HepG2 (cell line): Measurements from ENCODE around the gene RBM19. TPM values are rescaled to one million over a fixed set of nuclear protein-coding genes. Genes with fewer than 3 reads are reported as not detected.

Experiments
- ATAC-seq: fragments of 200-7000 bp; cut with Tn5 transposase; 3 replicates; pipeline ENCODE4 v1.9.1; 2020; ENCODE audit warnings: mild to moderate bottlenecking, moderate library complexity
- BruUV-seq: library from RNA; stranded (reverse); fragments of 400-500 nt; replicated peaks from 2 replicates; lab custom pipeline; 2021; lab: Mats Ljungman, UMichigan
- CTCF ChIA-PET: fragments of 300-600 bp; formaldehyde crosslinking; extraction: SDS; loops from one replicate; lab custom pipeline; 2021; ENCODE audit warnings: low total read pairs, inconsistent platforms, low intra/inter-chr PET ratio; lab: Yijun Ruan, JAX
- POLR2A ChIA-PET: fragments of 350-600 bp; sonication (Branson Sonifier 250); formaldehyde crosslinking; loops from one replicate; lab custom pipeline; 2020; ENCODE audit warnings: antibody characterized with exemption, inconsistent platforms; lab: Yijun Ruan, JAX
- DNase-seq: peaks from one replicate; pipeline ENCODE4 v3.0.0-alpha.2; 2015; ENCODE audit warnings: low spot score
- FAIRE-seq: peaks from 3 replicates; lab custom pipeline; 2011; peaks lifted over from hg19 to GRCh38; lab: Jason Lieb, UNC
- H2AFZ ChIP-seq: one replicate; pipeline ENCODE4 v1.6.1; 2011; ENCODE audit warnings: low read length, inconsistent platforms
- H3K27ac ChIP-seq: fragments of 300-600 bp; 3 replicates; pipeline ENCODE4 v1.8.0; 2011; ENCODE audit warnings: mixed run types, mild to moderate bottlenecking, mixed read lengths, low read length, inconsistent platforms; ENCODE audit not compliant: insufficient read depth; ENCODE audit errors: extremely low read length
- H3K27me3 ChIP-seq, 2 experiments: fragments of 200-600 bp in 1 of 2; 2 replicates in 1 of 2; 3 replicates in 1 of 2; pipeline versions ENCODE4 v1.6.0 to v1.8.0; 2011; ENCODE audit warnings: low read length in 2 of 2, mild to moderate bottlenecking in 2 of 2, moderate library complexity in 2 of 2, inconsistent platforms in 1 of 2; ENCODE audit not compliant: insufficient read depth in 2 of 2, control insufficient read depth in 1 of 2
- H3K36me3 ChIP-seq, 2 experiments: fragments of 200-600 bp in 1 of 2; replicated peaks in 1 of 2; 2 replicates in 1 of 2; 3 replicates in 1 of 2; pipeline versions ENCODE4 v1.5.1 to v1.8.0; 2011; ENCODE audit warnings: low read length in 2 of 2, inconsistent platforms in 1 of 2; ENCODE audit not compliant: insufficient read depth in 2 of 2, control insufficient read depth in 1 of 2
- H3K4me1 ChIP-seq: 2 replicates; pipeline ENCODE4 v1.5.1; 2012; ENCODE audit warnings: low read length, inconsistent platforms; ENCODE audit not compliant: insufficient read depth
- H3K4me2 ChIP-seq: 2 replicates; pipeline ENCODE4 v1.6.0; 2011; ENCODE audit warnings: low read depth, low read length, inconsistent platforms
- H3K4me3 ChIP-seq, 3 experiments: fragments of 200-600 bp in 1 of 3; sonication (generic), shearing (Covaris generic) in 1 of 3; replicated peaks in 1 of 3; 2 replicates each; pipeline ENCODE4 v1.5.1; 2011 to 2016; ENCODE audit warnings: low read length in 3 of 3, inconsistent platforms in 2 of 3, low read depth in 2 of 3, mild to moderate bottlenecking in 2 of 3, control low read depth in 1 of 3, mixed read lengths in 1 of 3; ENCODE audit not compliant: insufficient read depth in 1 of 3
- H3K79me2 ChIP-seq: one replicate; pipeline ENCODE4 v1.6.1; 2011; ENCODE audit warnings: low read length, inconsistent platforms; ENCODE audit not compliant: insufficient read depth
- H3K9ac ChIP-seq: 2 replicates; pipeline ENCODE4 v1.6.0; 2011; ENCODE audit warnings: mild to moderate bottlenecking, low read depth, low read length, inconsistent platforms; ENCODE audit not compliant: insufficient read depth
- H3K9me3 ChIP-seq: 2 replicates; pipeline ENCODE4 v1.5.1; 2012; ENCODE audit warnings: mild to moderate bottlenecking, low read length
- H4K20me1 ChIP-seq: 2 replicates; pipeline ENCODE4 v1.6.0; 2011; ENCODE audit warnings: inconsistent platforms, mild to moderate bottlenecking, low read length, moderate library complexity; ENCODE audit not compliant: insufficient read depth
- CSRNP1 ChIP-seq: sonication (generic); formaldehyde crosslinking; IDR thresholded peaks from 2 replicates; pipeline ENCODE4 v1.8.1; 2023; ENCODE audit warnings: mild to moderate bottlenecking, missing genetic modification reagents
- HNRNPL ChIP-seq: fragments of 200-400 bp; formaldehyde crosslinking; IDR thresholded peaks from 2 replicates; pipeline ENCODE4 v1.6.1; 2017; ENCODE audit warnings: mild to moderate bottlenecking, low read depth, low read length
- KMT2B ChIP-seq: IDR thresholded peaks from 2 replicates; pipeline ENCODE4 v1.6.1; 2016; ENCODE audit warnings: missing genetic modification reagents, missing compliant biosample characterization
- MED13 ChIP-seq: sonication (generic); formaldehyde crosslinking; IDR thresholded peaks from 2 replicates; pipeline ENCODE4 v1.5.0; 2020; ENCODE audit warnings: missing genetic modification reagents
- MIER2 ChIP-seq: IDR thresholded peaks from 2 replicates; pipeline ENCODE4 v1.6.1; 2016; ENCODE audit warnings: missing biosample characterization, missing genetic modification reagents
- MIXL1 ChIP-seq: IDR thresholded peaks from 2 replicates; pipeline ENCODE4 v1.6.1; 2016
- RFX3 ChIP-seq: IDR thresholded peaks from 2 replicates; pipeline ENCODE4 v1.6.1; 2016; ENCODE audit warnings: missing biosample characterization, missing genetic modification reagents
- SALL1 ChIP-seq: sonication (generic); formaldehyde crosslinking; IDR thresholded peaks from 2 replicates; pipeline ENCODE4 v1.8.0; 2022; ENCODE audit warnings: mild to moderate bottlenecking, missing genetic modification reagents
- SP4 ChIP-seq: sonication (generic); formaldehyde crosslinking; IDR thresholded peaks from 2 replicates; pipeline ENCODE4 v1.8.1; 2023; ENCODE audit warnings: mild to moderate bottlenecking, missing genetic modification reagents
- ZBTB26 ChIP-seq: IDR thresholded peaks from 2 replicates; pipeline ENCODE4 v1.6.1; 2016; ENCODE audit warnings: missing compliant biosample characterization, missing genetic modification reagents, borderline replicate concordance
- ZMYM3 ChIP-seq: sonication (generic); formaldehyde crosslinking; IDR thresholded peaks from 2 replicates; pipeline ENCODE4 v1.5.1; 2020; ENCODE audit warnings: mild to moderate bottlenecking, missing genetic modification reagents
- ZNF331 ChIP-seq: sonication (generic); formaldehyde crosslinking; IDR thresholded peaks from 2 replicates; pipeline ENCODE4 v1.4.0; 2020; ENCODE audit warnings: missing genetic modification reagents
- ZNF431 ChIP-seq: sonication (generic); formaldehyde crosslinking; IDR thresholded peaks from 2 replicates; pipeline ENCODE4 v1.9.0; 2022; ENCODE audit warnings: missing genetic modification reagents, low read depth, mild to moderate bottlenecking, borderline replicate concordance
- ZNF503 ChIP-seq: sonication (generic); formaldehyde crosslinking; IDR thresholded peaks from 2 replicates; pipeline ENCODE4 v1.4.0; 2020; ENCODE audit warnings: missing genetic modification reagents
- ZNF567 ChIP-seq: sonication (generic); formaldehyde crosslinking; IDR thresholded peaks from 2 replicates; pipeline ENCODE4 v1.8.1; 2023; ENCODE audit warnings: mild to moderate bottlenecking, missing genetic modification reagents, borderline replicate concordance
- ZNF724P ChIP-seq: sonication (generic); formaldehyde crosslinking; IDR thresholded peaks from 2 replicates; pipeline ENCODE4 v1.8.0; 2022; ENCODE audit warnings: missing genetic modification reagents, borderline replicate concordance
- WGBS: methylation state at CpG from one replicate; pipeline ENCODE4 v1.1.6; 2017; ENCODE audit warnings: low lambda C conversion rate; 5-methylcytosine and 5-hydroxymethylcytosine counted together
- in situ Hi-C: cut with HindIII; loops from 2 replicates; pipeline ENCODE4 v1.10.0; 2017; ENCODE audit warnings: low pct_unique_long_range_greater_than_20kb; ENCODE audit not compliant: extremely low pct_ligation_motif_present
- intact Hi-C: fragments of 100-400 bp; cut with micrococcal nuclease; formaldehyde crosslinking; loops from one replicate; pipeline ENCODE4 v1.10.0; 2022; ENCODE audit not compliant: unreplicated experiment
- polyA plus RNA-seq, 8 experiments: library from polyadenylated mRNA; depleted of rRNA in 3 of 8; stranded (reverse) in 7 of 8; unstranded in 1 of 8; fragments of >200 nt; fragmentation: Illumina TruSeq in 4 of 8; extraction: Trizol in 4 of 8; gene quantifications; 2 replicates each; pipeline versions ENCODE4 v1.2.1 to v1.2.3, GENCODE V29; 2011 to 2016; ENCODE audit warnings: low read depth in 4 of 8, missing spikeins in 1 of 8, mixed read lengths in 1 of 8; ENCODE audit not compliant: insufficient read depth in 1 of 8
- total RNA-seq, 5 experiments: library from RNA; depleted of rRNA; stranded (reverse); fragments of >200 nt; fragmentation: Illumina TruSeq; extraction: Trizol; gene quantifications; 2 replicates each; pipeline ENCODE4 v1.2.3, GENCODE V29; 2016; ENCODE audit warnings: low read depth in 1 of 5

The RBM19 gene
- total and polyA plus RNA-seq, 2 of the 13 experiments (the other 11 are each of a cell fraction or from before 2014, with no cell fraction given) = 19.3 to 32.2 TPM

GRCh38 chr12:113772505-113773030 lies 193.6 kb downstream of the RBM19 start (continued):
- 0 out of 2 replicates have a peak, but pooled peaks have one; percentile 23 for TF ChIP-seq ZMYM3

- H3K4me3 ChIP-seq = no peak overlapping the region
- POLR2A ChIA-PET = interaction anchor here (1.2 to 3.5 kb wide), 2 partner anchors 11 to 38 kb away, joined by 7 to 14 read pairs; no protein-coding TSS in a partner anchor
- H2AFZ ChIP-seq = no peak overlapping the region
- no peaks in the 10 kb centered on the region for H4K20me1 ChIP-seq
- no peaks in the 10 kb centered on the region for H3K79me2 ChIP-seq
- H3K27me3 ChIP-seq = no peaks in the 10 kb centered on the region
- H3K9ac ChIP-seq = peak overlapping the region; percentile 52
- in situ Hi-C loops = no loop called here
- H3K9me3 ChIP-seq = no peaks in the 10 kb centered on the region
- H3K4me2 ChIP-seq = peak overlapping the region; percentile 65
- no TSS peak for BruUV-seq
- CTCF ChIA-PET = no interaction called here
- H3K27ac ChIP-seq = peak overlapping the region; percentile 74
- peaks cover 85% of the 10 kb centered on the region for H3K4me1 ChIP-seq
- intact Hi-C loops = no loop called here
- WGBS = 0% methylated on average over 10 of the region's 10 CpGs
- ATAC-seq = peak; percentile 85
- peak; percentile 99 for FAIRE-seq
- DNase-seq = peak; percentile 98
- H3K36me3 ChIP-seq = no peaks in the 10 kb centered on the region; a peak in 1 of 5 replicates
- TF ChIP-seq RFX3 (no peak), MIER2 (CRISPR knock-in tag) (peak; percentile 77; the same call in 1 of the 2 replicates), ZNF567 (CRISPR knock-in tag) (0 out of 2 replicates have a peak, but pooled peaks have one; percentile 67), ZNF431 (CRISPR knock-in tag) (peak; percentile 96), MED13 (CRISPR knock-in tag) (no peak), ZNF331 (CRISPR knock-in tag) (peak; percentile 88), ZBTB26 (CRISPR knock-in tag) (0 out of 2 replicates have a peak, but pooled peaks have one; percentile 50), ZNF724P (CRISPR knock-in tag) (no peak; the same call in 1 of the 2 replicates), SALL1 (CRISPR knock-in tag) (peak; percentile 100), HNRNPL (peak; percentile 64; the same call in 1 of the 2 replicates), SP4 (CRISPR knock-in tag) (peak; percentile 65; the same call in 1 of the 2 replicates), KMT2B (CRISPR knock-in tag) (0 out of 2 replicates have a peak, but pooled peaks have one; percentile 64), MIXL1 (peak; percentile 99), CSRNP1 (peak; percentile 78; the same call in 1 of the 2 replicates), ZNF503 (CRISPR knock-in tag) (peak; percentile 88; the same call in 1 of the 2 replicates)
Measured at GRCh38 chr12:113770389-113770865, 195.7 kb downstream of the RBM19 start.
